ENCODE data around the gene MDC1.
A peak's percentile ranks its signal among the peaks of the same experiment; 100 is the strongest.
"Not testable (repeated sequence)": the region's sequence is repeated elsewhere in the genome, so short reads cannot be mapped to it uniquely, and the experiment has no call there.

The MDC1 gene

DNA sequence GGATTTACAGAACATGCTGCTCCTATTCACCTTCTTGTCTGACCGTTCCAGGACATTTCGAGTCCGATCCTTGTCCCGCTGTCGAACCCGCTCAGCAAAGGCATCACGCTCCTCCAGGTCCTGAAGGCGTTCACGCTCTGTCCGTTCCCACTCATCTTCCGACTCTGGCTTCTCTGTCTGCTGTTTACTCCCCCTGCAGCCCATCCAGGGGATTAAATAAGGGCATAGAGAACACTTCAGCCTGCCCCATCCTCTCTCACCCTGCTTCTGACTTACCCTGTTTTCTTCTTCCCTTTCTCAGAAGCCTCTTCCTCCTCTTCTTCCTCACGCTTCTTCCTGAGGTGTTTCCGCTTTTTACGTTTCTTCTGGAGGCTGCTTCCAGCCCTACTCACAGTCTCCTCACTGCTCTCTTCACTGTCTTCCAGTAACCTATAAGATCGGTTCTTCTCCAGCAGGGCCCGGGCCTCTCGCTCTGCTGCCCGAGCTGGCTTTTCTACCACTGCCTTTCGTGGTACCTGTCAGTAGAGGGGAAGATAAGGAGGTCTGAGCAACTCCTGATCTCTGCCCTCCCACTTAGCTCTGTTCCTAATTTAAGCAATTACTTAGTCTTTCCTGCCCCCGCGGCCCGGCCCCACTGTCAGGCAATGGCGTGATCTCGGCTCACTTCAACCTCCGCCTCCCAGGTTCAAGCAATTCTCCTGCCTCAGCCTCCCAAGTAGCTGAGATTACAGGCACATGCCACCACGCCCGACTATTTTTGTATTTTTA is 46.1 kb downstream of the MDC1 start:
- Histone ChIP-seq H3K36me3 (peaks cover 52% of the 10 kb centered on the region), H3K27ac (no peak overlapping the region), H3K4me2 (peak overlapping the region; percentile 93), H3K4me1 (peaks cover 54% of the 10 kb centered on the region), H3K27me3 (no peaks in the 10 kb centered on the region), H3K9ac (peak overlapping the region; percentile 86), H3K4me3 (no peak overlapping the region), H4K20me1 (peaks cover 12% of the 10 kb centered on the region; the same call in 1 of the 2 replicates), H3K9me3 (no peaks in the 10 kb centered on the region)
- TF ChIP-seq Cebpa-rat (IDR thresholded peaks at IDR 0.05) = no peak

- Histone ChIP-seq H3K36me3 (peaks cover 95% of the 10 kb centered on the region), H3K4me1 (peaks cover 25% of the 10 kb centered on the region)
- H4K20me1 ChIP-seq, H3K9ac ChIP-seq, H3K27ac ChIP-seq, H3K4me3 ChIP-seq, H3K9me3 ChIP-seq, H3K4me2 ChIP-seq, H3K27me3 ChIP-seq: not testable (repeated sequence)
Observed at GRCh38 chr6:30666300-30666699, 50.8 kb downstream of the MDC1 start.

DNA sequence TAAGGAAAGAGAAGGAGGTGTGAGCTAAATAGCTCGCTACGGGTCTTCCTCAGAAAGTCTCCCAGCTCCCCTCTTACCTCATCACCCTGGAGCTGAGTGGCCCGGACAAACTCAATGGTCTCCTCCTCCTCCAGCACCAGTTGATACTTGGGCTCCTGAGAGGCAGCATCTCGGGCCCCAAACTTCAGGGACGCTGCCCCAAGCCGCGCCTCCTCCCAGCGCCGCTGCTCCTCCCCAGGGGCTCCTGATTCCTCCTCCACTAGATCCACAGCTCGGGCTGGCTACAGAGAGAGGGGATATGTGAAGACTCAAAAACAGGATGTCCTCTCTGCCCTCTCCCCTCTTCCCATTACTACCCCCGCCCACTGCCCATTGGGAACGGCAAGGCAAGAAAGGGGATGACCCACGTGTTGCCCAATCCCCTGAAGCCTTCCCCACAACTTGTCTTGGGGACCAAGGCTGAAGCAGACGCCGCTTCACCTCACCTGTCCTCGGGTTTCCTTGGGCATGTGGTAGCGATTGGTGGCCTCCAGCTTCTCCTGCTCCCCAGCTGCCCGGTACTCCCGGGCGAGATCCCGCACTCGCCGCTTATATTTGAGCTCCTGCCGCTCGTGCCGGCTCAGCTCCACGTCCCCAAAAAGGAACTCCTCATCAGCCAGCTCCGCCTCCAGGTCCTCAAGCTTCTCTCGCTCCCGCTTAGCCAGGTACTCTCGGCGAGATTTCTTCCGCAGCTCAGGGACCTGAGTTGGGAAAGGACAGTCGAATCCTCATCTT is 51.9 kb downstream of the MDC1 start:
- no peaks in the 10 kb centered on the region for H4K20me1 ChIP-seq
- peaks cover 97% of the 10 kb centered on the region for H3K36me3 ChIP-seq
- TF ChIP-seq Cebpa-rat (IDR thresholded peaks at IDR 0.05) = no peak

GRCh38 chr6:30657922-30658321 is 59.2 kb downstream of the MDC1 start:
- not testable (repeated sequence) for H3K9me3 ChIP-seq, H3K27me3 ChIP-seq, H3K4me3 ChIP-seq, H3K4me1 ChIP-seq, H3K27ac ChIP-seq, H4K20me1 ChIP-seq, H3K4me2 ChIP-seq, H3K9ac ChIP-seq
- peaks cover 100% of the 10 kb centered on the region for H3K36me3 ChIP-seq

More for the DNA sequence above, 51.9 kb downstream of the MDC1 start:
- no peak overlapping the region for H3K4me2 ChIP-seq
- H3K27me3 ChIP-seq = no peaks in the 10 kb centered on the region
- H3K27ac ChIP-seq = no peak overlapping the region
- peaks cover 18% of the 10 kb centered on the region for H3K4me1 ChIP-seq
- H3K9ac ChIP-seq = no peak overlapping the region
- no peak overlapping the region for H3K4me3 ChIP-seq
- no peaks in the 10 kb centered on the region for H3K9me3 ChIP-seq

DNA sequence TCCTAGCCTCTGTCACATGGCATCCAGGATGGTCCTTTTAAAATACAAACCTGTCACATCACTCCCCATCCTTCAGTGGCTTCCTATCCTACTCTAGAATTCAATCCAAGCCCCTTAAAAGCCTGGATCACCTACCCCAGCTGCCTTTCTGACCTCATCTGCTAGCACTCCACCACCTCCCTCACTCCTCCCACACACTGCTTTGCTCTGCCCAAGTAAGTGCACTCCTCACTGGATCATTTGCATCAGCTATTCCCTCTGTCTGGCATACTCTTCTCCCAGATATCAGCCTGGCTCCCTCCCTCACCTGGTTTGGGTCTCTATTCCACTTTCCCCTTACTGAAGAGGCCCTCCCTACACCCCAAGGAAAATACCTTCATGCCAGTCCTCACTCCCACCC is 59.6 kb downstream of the MDC1 start:
- Histone ChIP-seq H3K27me3 (no peaks in the 10 kb centered on the region), H3K9ac (no peak overlapping the region; the same call in 1 of the 2 replicates), H3K4me2 (no peak overlapping the region), H3K4me1 (no peaks in the 10 kb centered on the region), H4K20me1 (peaks cover 4% of the 10 kb centered on the region; the same call in 1 of the 2 replicates), H3K27ac (no peak overlapping the region), H3K4me3 (no peak overlapping the region), H3K9me3 (no peaks in the 10 kb centered on the region), H3K36me3 (peaks cover 100% of the 10 kb centered on the region)
- TF ChIP-seq Cebpa-rat (IDR thresholded peaks at IDR 0.05) = no peak

DNA sequence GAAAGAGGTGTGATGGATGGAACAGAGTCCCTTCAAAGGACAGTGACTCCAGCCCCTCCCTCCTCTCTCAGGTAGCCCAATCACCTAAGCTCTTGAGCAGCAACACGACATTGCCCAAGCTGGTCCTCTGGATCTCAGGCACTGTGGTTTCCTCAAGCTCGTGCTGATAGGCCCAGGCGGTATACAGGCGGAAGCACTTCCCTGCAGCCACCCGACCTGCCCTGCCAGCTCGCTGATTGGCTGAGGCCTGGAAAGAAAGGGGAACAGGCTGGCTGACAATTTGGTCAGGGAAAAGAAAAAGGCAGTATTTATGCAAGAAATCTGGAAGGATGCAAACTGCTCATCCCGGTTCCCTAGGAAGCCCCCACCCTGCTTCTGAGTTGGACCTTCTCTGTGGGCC is 60.6 kb downstream of the MDC1 start:
- H3K9me3 ChIP-seq = no peaks in the 10 kb centered on the region
- peaks cover 5% of the 10 kb centered on the region; the same call in 1 of the 2 replicates for H4K20me1 ChIP-seq
- peaks cover 100% of the 10 kb centered on the region for H3K36me3 ChIP-seq
- no peak overlapping the region for H3K9ac ChIP-seq
- H3K4me2 ChIP-seq = no peak overlapping the region
- H3K4me1 ChIP-seq = no peaks in the 10 kb centered on the region
- no peak overlapping the region for H3K4me3 ChIP-seq
- TF ChIP-seq Cebpa-rat (IDR thresholded peaks at IDR 0.05) = no peak
- H3K27me3 ChIP-seq = no peaks in the 10 kb centered on the region
- no peak overlapping the region for H3K27ac ChIP-seq

DNA sequence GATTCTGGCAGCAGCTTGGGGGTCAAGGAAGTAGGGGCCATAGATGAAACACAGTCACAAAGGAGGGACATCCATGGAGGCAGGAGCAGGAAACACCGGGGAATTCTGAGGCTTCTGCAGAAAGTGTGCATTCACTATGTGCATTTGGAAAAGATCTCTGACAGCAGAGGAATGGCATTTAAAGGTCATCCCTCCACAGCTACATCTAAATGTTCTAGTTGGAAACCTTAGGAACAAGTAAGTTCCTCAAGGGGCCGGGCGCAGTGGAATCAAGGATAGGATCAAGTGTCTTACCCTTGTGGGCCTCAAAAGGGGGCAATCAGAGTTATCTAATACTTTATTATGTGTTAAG is 61.4 kb downstream of the MDC1 start:
- Histone ChIP-seq H4K20me1 (peaks cover 5% of the 10 kb centered on the region; the same call in 1 of the 2 replicates), H3K36me3 (peaks cover 100% of the 10 kb centered on the region), H3K27ac (no peak overlapping the region), H3K4me3 (no peak overlapping the region), H3K9me3 (no peaks in the 10 kb centered on the region), H3K9ac (no peak overlapping the region), H3K4me1 (no peaks in the 10 kb centered on the region), H3K27me3 (no peaks in the 10 kb centered on the region), H3K4me2 (no peak overlapping the region)
- no peak for TF ChIP-seq Cebpa-rat (IDR thresholded peaks at IDR 0.05)

DNA sequence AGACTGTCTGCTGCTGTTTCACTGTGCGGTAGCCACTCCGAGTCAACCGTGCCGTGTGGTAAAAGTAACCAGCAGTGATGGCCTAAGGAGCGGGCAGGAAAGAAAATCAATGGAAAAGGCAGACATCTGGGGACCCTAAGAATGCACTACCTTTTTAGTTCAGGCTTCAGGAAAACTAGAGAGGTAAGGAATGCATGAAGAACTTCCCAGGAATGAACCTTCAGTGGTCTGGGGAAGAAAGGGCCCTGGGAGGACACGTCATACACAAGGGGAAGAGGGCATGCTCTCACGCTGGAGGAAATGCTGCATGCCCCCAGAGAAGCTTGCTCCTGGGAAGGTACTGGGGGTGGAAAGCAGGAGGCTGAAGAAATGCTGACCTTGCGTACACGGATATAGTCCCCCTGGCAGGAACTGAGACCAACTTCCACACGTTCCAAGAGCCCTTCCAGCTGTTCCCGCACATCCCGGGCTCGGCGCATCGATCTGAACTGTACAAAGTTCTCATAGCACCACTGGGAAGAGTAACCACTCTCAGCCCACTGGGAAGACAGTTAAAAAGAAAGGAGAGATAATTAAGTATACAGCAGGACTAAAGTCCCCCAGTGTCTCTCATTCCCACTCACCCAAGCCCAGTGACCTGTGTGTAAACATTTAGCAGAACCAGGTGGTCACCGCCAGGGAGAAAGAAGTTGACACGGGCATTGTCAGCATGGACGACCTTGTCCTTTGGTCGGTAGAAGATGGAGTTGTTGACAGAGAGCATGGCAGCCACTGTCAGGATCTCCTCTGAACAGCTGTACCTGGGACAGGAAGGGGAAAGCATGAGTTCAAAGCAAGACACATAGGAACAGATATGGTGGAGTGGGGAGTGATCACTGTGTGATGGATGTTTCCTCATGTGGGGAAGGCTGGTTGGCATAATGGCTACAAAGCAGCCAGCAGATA is 62.0 kb downstream of the MDC1 start:
- H3K9ac ChIP-seq = no peak overlapping the region
- H3K9me3 ChIP-seq = no peaks in the 10 kb centered on the region
- no peak overlapping the region for H3K4me2 ChIP-seq
- peaks cover 5% of the 10 kb centered on the region; the same call in 1 of the 2 replicates for H4K20me1 ChIP-seq
- no peak overlapping the region for H3K27ac ChIP-seq
- H3K4me1 ChIP-seq = no peaks in the 10 kb centered on the region
- no peak for TF ChIP-seq Cebpa-rat (IDR thresholded peaks at IDR 0.05)
- peaks cover 99% of the 10 kb centered on the region for H3K36me3 ChIP-seq
- H3K4me3 ChIP-seq = no peak overlapping the region
- no peaks in the 10 kb centered on the region for H3K27me3 ChIP-seq

DNA sequence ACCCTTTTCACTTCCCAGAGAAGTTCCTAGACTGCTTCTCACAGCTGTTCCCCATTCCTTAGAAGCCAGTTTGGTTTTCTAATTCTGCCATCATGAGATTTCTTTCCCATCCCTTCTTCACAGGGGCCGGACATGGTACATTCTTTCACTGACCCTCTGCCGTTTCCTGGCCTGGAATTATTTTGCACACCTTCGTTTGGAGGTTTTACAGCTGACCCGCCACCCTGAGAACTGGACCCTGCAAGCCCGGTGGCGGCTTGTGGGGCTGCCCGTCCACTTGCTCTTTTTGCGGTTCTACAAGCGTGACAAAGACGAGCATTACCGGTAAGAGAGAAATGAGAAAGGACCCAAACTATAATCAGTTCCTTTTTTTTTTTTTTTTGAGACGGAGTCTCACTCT is 65.9 kb downstream of the MDC1 start:
- peaks cover 12% of the 10 kb centered on the region for H3K4me1 ChIP-seq
- no peaks in the 10 kb centered on the region for H3K9me3 ChIP-seq
- peaks cover 72% of the 10 kb centered on the region for H3K36me3 ChIP-seq
- H3K27ac ChIP-seq = no peak overlapping the region
- no peak for TF ChIP-seq Cebpa-rat (IDR thresholded peaks at IDR 0.05)
- H3K4me3 ChIP-seq = no peak overlapping the region
- no peak overlapping the region; the same call in 1 of the 2 replicates for H3K9ac ChIP-seq
- no peak overlapping the region for H3K4me2 ChIP-seq
- H3K27me3 ChIP-seq = no peaks in the 10 kb centered on the region
- H4K20me1 ChIP-seq = peaks cover 10% of the 10 kb centered on the region
